Lower leg skin (tissue), 3 donors: ENCODE data around the gene HNRNPA0.
"Not testable (repeated sequence)": the region's sequence is repeated elsewhere in the genome, so short reads cannot be mapped to it uniquely, and the experiment has no call there.

ENCODE experiments used
- CTCF ChIP-seq, 3 donors: fragments of 450-650 bp; IDR thresholded peaks; one replicate each; pipeline ENCODE4 v1.5.1; 2016; ENCODE audit warnings: antibody characterized with exemption in 3 of 3, mild to moderate bottlenecking in 3 of 3, moderate library complexity in 2 of 3
- POLR2A ChIP-seq, 2 donors: fragments of 450-650 bp; IDR thresholded peaks; one replicate each; pipeline ENCODE4 v1.6.1; 2016 to 2017; ENCODE audit warnings: antibody characterized with exemption in 2 of 2, mild to moderate bottlenecking in 1 of 2, moderate library complexity in 1 of 2

DNA sequence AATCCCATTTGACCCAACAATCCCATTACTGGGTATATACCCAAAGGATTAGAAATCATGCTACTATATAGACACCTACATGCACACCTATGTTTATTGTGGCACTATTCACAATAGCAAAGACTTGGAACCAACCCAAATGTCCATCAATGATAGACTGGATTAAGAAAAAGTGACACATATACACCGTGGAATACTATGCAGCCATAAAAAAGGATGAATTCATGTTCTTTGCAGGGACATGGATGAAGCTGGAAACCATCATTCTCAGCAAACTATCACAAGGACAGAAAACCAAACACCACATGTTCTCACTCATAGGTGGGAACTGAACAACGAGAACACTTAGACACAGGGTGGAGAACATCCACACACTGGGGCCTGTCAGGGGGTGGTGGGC lies 34.4 kb upstream of the HNRNPA0 start:
- not testable (repeated sequence) for TF ChIP-seq CTCF, POLR2A (IDR thresholded peaks at IDR 0.05)
